K562 (cell line): Measurements from ENCODE around the gene COX20. TPM values are rescaled to one million over a fixed set of nuclear protein-coding genes. Genes with fewer than 3 reads are reported as not detected.
A peak's percentile ranks its signal among the peaks of the same experiment; 100 is the strongest.

Experiments
- ARID1B ChIP-seq: fragments of 450-650 bp; IDR thresholded peaks from 2 replicates; pipeline ENCODE4 v1.6.1; 2016; ENCODE audit warnings: antibody characterized with exemption, mild to moderate bottlenecking, inconsistent platforms
- COPS2 ChIP-seq: fragments of 450-650 bp; conservative IDR thresholded peaks from 2 replicates; pipeline ENCODE4 v1.6.1; 2016; ENCODE audit warnings: mild to moderate bottlenecking, moderate library complexity
- CXXC5 ChIP-seq: fragments of 250-450 bp; sonication (Bioruptor Pico); IDR thresholded peaks from 2 replicates; pipeline ENCODE4 v1.8.0; 2022; ENCODE audit warnings: inconsistent platforms, mild to moderate bottlenecking, moderate library complexity
- E2F8 ChIP-seq: fragments of 450-650 bp; IDR thresholded peaks from 2 replicates; pipeline ENCODE4 v1.7.1; 2018; ENCODE audit warnings: mild to moderate bottlenecking, low read depth; ENCODE audit not compliant: partially characterized antibody
- FOXK1 ChIP-seq: sonication (generic); formaldehyde crosslinking; IDR thresholded peaks from 2 replicates; pipeline ENCODE4 v1.8.0; 2022; ENCODE audit warnings: missing genetic modification reagents, mild to moderate bottlenecking, borderline replicate concordance
- FUS ChIP-seq: fragments of 200-400 bp; formaldehyde crosslinking; optimal IDR thresholded peaks from 2 replicates; pipeline ENCODE3; 2017; ENCODE audit warnings: low read depth, low read length
- MAFG ChIP-seq: fragments of 450-650 bp; conservative IDR thresholded peaks from 2 replicates; pipeline ENCODE4 v1.6.1; 2016; ENCODE audit warnings: missing genetic modification characterization, missing compliant biosample characterization
- POLR2A ChIP-seq: fragments of 450-650 bp; conservative IDR thresholded peaks from 2 replicates; pipeline ENCODE4 v1.6.1; 2016
- POLR2B ChIP-seq: fragments of 450-650 bp; IDR thresholded peaks from 2 replicates; pipeline ENCODE4 v1.6.1; 2018; ENCODE audit warnings: low read depth; ENCODE audit not compliant: partially characterized antibody
- POLR2G ChIP-seq: fragments of 200-400 bp; formaldehyde crosslinking; IDR thresholded peaks from 2 replicates; pipeline ENCODE4 v1.6.1; 2017; ENCODE audit warnings: low read depth, mild to moderate bottlenecking, antibody characterized with exemption, low read length, moderate library complexity
- SMARCB1 ChIP-seq: IDR thresholded peaks from 2 replicates; pipeline ENCODE4 v1.6.1; 2011; ENCODE audit warnings: improper control_type of control experiment, low read depth; ENCODE audit not compliant: insufficient read length
- SRF ChIP-seq, 2 experiments: fragments of 250-450, 450-650 bp in 1 of 2; sonication (Bioruptor Pico) in 1 of 2; sonication (generic) in 1 of 2; formaldehyde crosslinking; IDR thresholded peaks; 2 replicates each; pipeline versions ENCODE4 v1.5.0 to v1.5.1; 2020 to 2022; ENCODE audit warnings: mild to moderate bottlenecking in 1 of 2, missing genetic modification reagents in 1 of 2
- SUPT5H ChIP-seq: fragments of 450-650 bp; IDR thresholded peaks from 2 replicates; pipeline ENCODE4 v1.6.1; 2016
- TEAD1 ChIP-seq, 2 experiments: fragments of 450-650 bp in 1 of 2; sonication (generic) in 1 of 2; formaldehyde crosslinking; IDR thresholded peaks; 2 replicates each; pipeline versions ENCODE4 v1.4.0 to v1.8.0; 2020 to 2022; ENCODE audit warnings: mild to moderate bottlenecking in 2 of 2, missing genetic modification reagents in 1 of 2
- TRIM24 ChIP-seq, 2 experiments: fragments of 450-650 bp; IDR thresholded peaks; 2 replicates each; pipeline ENCODE4 v1.6.1; 2016
- ZBTB8A ChIP-seq: fragments of 450-650 bp; IDR thresholded peaks from 2 replicates; pipeline ENCODE4 v1.6.1; 2018; ENCODE audit warnings: mild to moderate bottlenecking, moderate library complexity; ENCODE audit not compliant: partially characterized antibody
- ZC3H4 ChIP-seq: sonication (generic); formaldehyde crosslinking; IDR thresholded peaks from 2 replicates; pipeline ENCODE4 v1.9.0; 2021; ENCODE audit warnings: missing genetic modification reagents, borderline replicate concordance
- ZNF398 ChIP-seq: fragments of 250-450 bp; sonication (Bioruptor Pico); IDR thresholded peaks from 2 replicates; pipeline ENCODE4 v1.8.0; 2021; ENCODE audit warnings: moderate library complexity, mild to moderate bottlenecking, inconsistent platforms
- ZNF76 ChIP-seq: fragments of 250-450 bp; sonication (Bioruptor Pico); IDR thresholded peaks from 2 replicates; pipeline ENCODE4 v1.4.0; 2020; ENCODE audit warnings: mild to moderate bottlenecking, moderate library complexity, borderline replicate concordance
- polyA plus RNA-seq, 8 experiments: library from polyadenylated mRNA; depleted of rRNA in 4 of 8; stranded (reverse) in 5 of 8; unstranded in 3 of 8; fragments of >200 nt; fragmentation: Nextera tagmentation in 2 of 8; fragmentation: Illumina TruSeq in 1 of 8; extraction: Ambion mirVana in 2 of 8; extraction: Trizol in 1 of 8; gene quantifications; 2 replicates each; pipeline versions ENCODE4 v1.2.1 to v1.2.3, GENCODE V29; 2011 to 2014; ENCODE audit warnings: inconsistent platforms in 1 of 8, missing spikeins in 1 of 8
- total RNA-seq, 7 experiments: library from RNA; depleted of rRNA in 6 of 7; stranded (reverse); fragments of >200 nt in 6 of 7; fragmentation: Illumina TruSeq in 2 of 7; extraction: Trizol in 2 of 7; gene quantifications; 2 replicates each; pipeline versions ENCODE4 v1.2.1 to v1.2.3, GENCODE V29; 2011 to 2021; ENCODE audit warnings: low replicate concordance in 1 of 7
- TF ChIP-seq, protein P1 (sequence below): fragments of 250-450 bp; sonication (Bioruptor Pico); IDR thresholded peaks from 2 replicates; pipeline ENCODE4 v1.4.0; 2020; ENCODE audit warnings: mild to moderate bottlenecking, moderate library complexity, borderline replicate concordance

COX20 gene
- total and polyA plus RNA-seq, 9 of the 15 experiments (the other 6 are each of a cell fraction or from before 2014, with no cell fraction given) = 41.5 to 192 (median 84.3) TPM

- TF ChIP-seq ZNF76 (CRISPR knock-in tag) = no peak
- TF ChIP-seq COPS2 = 0 out of 2 replicates have a peak, but pooled peaks have one; percentile 12
- TF ChIP-seq ARID1B = no peak
- peak; percentile 71 for TF ChIP-seq SUPT5H
- TF ChIP-seq POLR2G = peak; percentile 62
- no peak for TF ChIP-seq TRIM24 (IDR thresholded peaks at IDR 0.05)
- no peak for TF ChIP-seq TEAD1 (CRISPR knock-in tag; IDR thresholded peaks at IDR 0.05)
- TF ChIP-seq E2F8 = peak; percentile 36
- TF ChIP-seq, protein P1, sequence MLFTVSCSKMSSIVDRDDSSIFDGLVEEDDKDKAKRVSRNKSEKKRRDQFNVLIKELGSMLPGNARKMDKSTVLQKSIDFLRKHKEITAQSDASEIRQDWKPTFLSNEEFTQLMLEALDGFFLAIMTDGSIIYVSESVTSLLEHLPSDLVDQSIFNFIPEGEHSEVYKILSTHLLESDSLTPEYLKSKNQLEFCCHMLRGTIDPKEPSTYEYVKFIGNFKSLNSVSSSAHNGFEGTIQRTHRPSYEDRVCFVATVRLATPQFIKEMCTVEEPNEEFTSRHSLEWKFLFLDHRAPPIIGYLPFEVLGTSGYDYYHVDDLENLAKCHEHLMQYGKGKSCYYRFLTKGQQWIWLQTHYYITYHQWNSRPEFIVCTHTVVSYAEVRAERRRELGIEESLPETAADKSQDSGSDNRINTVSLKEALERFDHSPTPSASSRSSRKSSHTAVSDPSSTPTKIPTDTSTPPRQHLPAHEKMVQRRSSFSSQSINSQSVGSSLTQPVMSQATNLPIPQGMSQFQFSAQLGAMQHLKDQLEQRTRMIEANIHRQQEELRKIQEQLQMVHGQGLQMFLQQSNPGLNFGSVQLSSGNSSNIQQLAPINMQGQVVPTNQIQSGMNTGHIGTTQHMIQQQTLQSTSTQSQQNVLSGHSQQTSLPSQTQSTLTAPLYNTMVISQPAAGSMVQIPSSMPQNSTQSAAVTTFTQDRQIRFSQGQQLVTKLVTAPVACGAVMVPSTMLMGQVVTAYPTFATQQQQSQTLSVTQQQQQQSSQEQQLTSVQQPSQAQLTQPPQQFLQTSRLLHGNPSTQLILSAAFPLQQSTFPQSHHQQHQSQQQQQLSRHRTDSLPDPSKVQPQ (CRISPR knock-in tag) = no peak
- TF ChIP-seq CXXC5 (CRISPR knock-in tag) = 0 out of 2 replicates have a peak, but pooled peaks have one; percentile 0
- TF ChIP-seq FOXK1 (CRISPR knock-in tag) = no peak
- no peak for TF ChIP-seq ZC3H4 (CRISPR knock-in tag)
- TF ChIP-seq ZNF398 (CRISPR knock-in tag) = no peak
- no peak for TF ChIP-seq MAFG (tag)
- TF ChIP-seq ZBTB8A = no peak
- peak; percentile 69 for TF ChIP-seq POLR2B
- TF ChIP-seq SRF (CRISPR knock-in tag; IDR thresholded peaks at IDR 0.05) = no peak
- TF ChIP-seq POLR2A = peak; percentile 80
- TF ChIP-seq FUS = peak; percentile 17
- TF ChIP-seq SMARCB1 = no peak
Measured at GRCh38 chr1:244844155-244845121, 9.0 kb downstream of the COX20 start (continued).
